Colonic mucosa (tissue), 4 donors: ENCODE results near the gene TM9SF1. TPM values are rescaled to one million over a fixed set of nuclear protein-coding genes. Genes with fewer than 3 reads are reported as not detected.

ENCODE experiments used
- DNase-seq: peaks from one replicate; pipeline ENCODE4 v3.0.0-alpha.2; 2020
- H3K27ac ChIP-seq: fragments of 200-600 bp; one replicate; pipeline ENCODE4 v1.8.0; 2021
- H3K27me3 ChIP-seq: fragments of 200-600 bp; one replicate; pipeline ENCODE4 v1.8.0; 2021
- H3K36me3 ChIP-seq: fragments of 200-600 bp; one replicate; pipeline ENCODE4 v1.8.0; 2021
- H3K4me1 ChIP-seq: fragments of 200-600 bp; one replicate; pipeline ENCODE4 v1.8.0; 2021; ENCODE audit warnings: mild to moderate bottlenecking
- H3K4me3 ChIP-seq: fragments of 200-600 bp; one replicate; pipeline ENCODE4 v1.8.0; 2021
- H3K9ac ChIP-seq, 2 donors: one replicate each; pipeline ENCODE4 v1.7.0; 2013; ENCODE audit warnings: control low read depth in 2 of 2, low read depth in 2 of 2, low read length in 2 of 2
- H3K9me3 ChIP-seq: fragments of 200-600 bp; one replicate; pipeline ENCODE4 v1.8.0; 2021
- CTCF ChIP-seq: fragments of 200-600 bp; IDR thresholded peaks from one replicate; pipeline ENCODE4 v1.8.0; 2022; ENCODE audit warnings: antibody characterized with exemption, mild to moderate bottlenecking
- intact Hi-C: fragments of 100-400 bp; cut with DNase I; formaldehyde crosslinking; loops from one replicate; pipeline ENCODE4 v1.14.1; 2022
- total RNA-seq, 2 donors: library from RNA; stranded (reverse); fragmentation: NEBNext Ultra II Directional in 1 of 2; extraction: Animal tissue kit (Norgen Biotek cat#: 25700) in 1 of 2; gene quantifications; one replicate each; pipeline ENCODE4 v1.2.1, GENCODE V29; 2021
- donor health status: healthy.
- donor health status: DM: no; HTN: no; CAD: no.
- donor health status: DM: no; HTN: no; CAD: no.

TM9SF1 gene
- total RNA-seq, 2 donors from 2014 or later, result 58.8 to 65.6 TPM

GRCh38 chr14:24212924-24213865 is 18.0 kb upstream of the TM9SF1 start, which contains the start of gene CHMP4A:
Gene CHMP4A, minus strand, starts transcription at chr14:24213488. Its CDS starts 49 bp downstream, at chr14:24213439.
- no peaks in the 10 kb centered on the region for H3K36me3 ChIP-seq
- no peak for TF ChIP-seq CTCF
- H3K4me1 ChIP-seq, result peaks cover 5% of the 10 kb centered on the region
- no peaks in the 10 kb centered on the region for H3K27me3 ChIP-seq
- intact Hi-C loops, result no loop called here
- H3K9ac ChIP-seq, result peak within 1 kb of the TSS; percentile 71 to 93
- H3K4me3 ChIP-seq, result peak within 1 kb of the TSS; percentile 68
- DNase-seq, result peak; percentile 97
- H3K27ac ChIP-seq, result peak within 1 kb of the TSS; percentile 98
- no peaks in the 10 kb centered on the region for H3K9me3 ChIP-seq

GRCh38 chr14:24211311-24211710 is 16.1 kb upstream of the TM9SF1 start:
- Histone ChIP-seq H3K27me3 (no peaks in the 10 kb centered on the region), H3K9ac (no peak overlapping the region), H3K4me3 (no peak overlapping the region), H3K4me1 (peaks cover 5% of the 10 kb centered on the region), H3K27ac (no peak overlapping the region), H3K36me3 (no peaks in the 10 kb centered on the region), H3K9me3 (no peaks in the 10 kb centered on the region)
- intact Hi-C loops, result no loop called here
- TF ChIP-seq CTCF, result no peak
- no peak for DNase-seq

- H3K4me1 ChIP-seq, result no peaks in the 10 kb centered on the region
- no peak overlapping the region for H3K9ac ChIP-seq
- no peak for DNase-seq
- intact Hi-C loops, result no loop called here
- H3K9me3 ChIP-seq, result no peaks in the 10 kb centered on the region
- H3K27ac ChIP-seq, result no peak overlapping the region
- TF ChIP-seq CTCF, result no peak
- H3K36me3 ChIP-seq, result no peaks in the 10 kb centered on the region
- H3K27me3 ChIP-seq, result no peaks in the 10 kb centered on the region
- no peak overlapping the region for H3K4me3 ChIP-seq
Observed at GRCh38 chr14:24207625-24208024, 12.4 kb upstream of the TM9SF1 start.

GRCh38 chr14:24207104-24207551 is 11.9 kb upstream of the TM9SF1 start:
- Histone ChIP-seq H3K9ac (no peak overlapping the region), H3K36me3 (no peaks in the 10 kb centered on the region), H3K27me3 (no peaks in the 10 kb centered on the region), H3K4me1 (no peaks in the 10 kb centered on the region), H3K4me3 (no peak overlapping the region), H3K27ac (no peak overlapping the region), H3K9me3 (no peaks in the 10 kb centered on the region)
- DNase-seq, result no peak
- no peak for TF ChIP-seq CTCF
- intact Hi-C loops, result no loop called here

GRCh38 chr14:24206260-24207103 is 11.2 kb upstream of the TM9SF1 start:
- TF ChIP-seq CTCF, result no peak
- Histone ChIP-seq H3K27me3 (no peaks in the 10 kb centered on the region), H3K4me1 (no peaks in the 10 kb centered on the region), H3K4me3 (no peak overlapping the region), H3K9ac (no peak overlapping the region), H3K27ac (no peak overlapping the region), H3K9me3 (no peaks in the 10 kb centered on the region), H3K36me3 (no peaks in the 10 kb centered on the region)
- DNase-seq, result no peak
- intact Hi-C loops, result no loop called here
